Smooth muscle cell (in vitro differentiated cells): ENCODE measurements around the gene C19orf67. TPM values are rescaled to one million over a fixed set of nuclear protein-coding genes. Genes with fewer than 3 reads are reported as not detected.
"Not testable (repeated sequence)": the region's sequence is repeated elsewhere in the genome, so short reads cannot be mapped to it uniquely, and the experiment has no call there.

Source experiments
- DNase-seq: peaks from one replicate; lab custom pipeline; 2025; ENCODE audit not compliant: unreplicated experiment; lab: John Stamatoyannopoulos, UW
- H2AFZ ChIP-seq: fragments of 200-600 bp; sonication (generic); 2 replicates; pipeline ENCODE4 v1.6.0; 2016; ENCODE audit warnings: antibody characterized with exemption, low read depth, mild to moderate bottlenecking
- H3F3A ChIP-seq: fragments of 200-600 bp; sonication (generic); 2 replicates; pipeline ENCODE4 v1.6.0; 2017; ENCODE audit warnings: antibody characterized with exemption, low read depth
- H3K27ac ChIP-seq: fragments of 200-600 bp; sonication (generic); 2 replicates; pipeline ENCODE4 v1.5.1; 2016; ENCODE audit warnings: low read depth, mild to moderate bottlenecking
- H3K27me3 ChIP-seq: fragments of 200-600 bp; sonication (generic); 2 replicates; pipeline ENCODE4 v1.6.1; 2016; ENCODE audit warnings: low read depth, mild to moderate bottlenecking
- H3K36me3 ChIP-seq: fragments of 200-600 bp; sonication (generic); 2 replicates; pipeline ENCODE4 v1.5.1; 2016; ENCODE audit warnings: low read depth
- H3K4me1 ChIP-seq: fragments of 200-600 bp; sonication (generic); 2 replicates; pipeline ENCODE4 v1.5.1; 2016; ENCODE audit warnings: low read depth
- H3K4me2 ChIP-seq: fragments of 200-600 bp; sonication (generic); 2 replicates; pipeline ENCODE4 v1.6.0; 2016; ENCODE audit warnings: mild to moderate bottlenecking
- H3K4me3 ChIP-seq: fragments of 200-600 bp; sonication (generic); 2 replicates; pipeline ENCODE4 v1.5.1; 2016; ENCODE audit warnings: mild to moderate bottlenecking
- H3K79me2 ChIP-seq: fragments of 200-600 bp; sonication (generic); 2 replicates; pipeline ENCODE4 v1.6.0; 2016; ENCODE audit warnings: low read depth, mild to moderate bottlenecking
- H3K9ac ChIP-seq: fragments of 200-600 bp; sonication (generic); 2 replicates; pipeline ENCODE4 v1.6.0; 2016; ENCODE audit warnings: low read depth
- H3K9me3 ChIP-seq: fragments of 200-600 bp; sonication (generic); replicated peaks from 2 replicates; pipeline ENCODE4 v1.5.1; 2016; ENCODE audit warnings: low read depth
- H4K20me1 ChIP-seq: fragments of 200-600 bp; sonication (generic); 2 replicates; pipeline ENCODE4 v1.6.0; 2016; ENCODE audit warnings: low read depth
- WGBS: methylation state at CpG from one replicate; pipeline ENCODE4 v1.1.7; 2016; ENCODE audit warnings: low lambda C conversion rate; 5-methylcytosine and 5-hydroxymethylcytosine counted together
- polyA plus RNA-seq: library from polyadenylated mRNA; unstranded; fragments of >200 nt; fragmentation: Nextera tagmentation; extraction: Ambion mirVana; gene quantifications from 2 replicates; pipeline ENCODE4 v1.2.1, GENCODE V29; 2016
- total RNA-seq: library from RNA; depleted of rRNA; stranded (reverse); fragments of >200 nt; gene quantifications from 2 replicates; pipeline ENCODE4 v1.2.3, GENCODE V29; 2014
- TF ChIP-seq, protein P1 (sequence below): fragments of 200-600 bp; sonication (generic); IDR thresholded peaks from 2 replicates; pipeline ENCODE4 v1.5.1; 2017; ENCODE audit warnings: borderline replicate concordance, mild to moderate bottlenecking, antibody characterized with exemption; ENCODE audit not compliant: insufficient read depth, poor library complexity, severe bottlenecking

The C19orf67 gene
- total and polyA plus RNA-seq, 2 experiments from 2014 or later: 0.49 TPM; not detected in 1

DNA sequence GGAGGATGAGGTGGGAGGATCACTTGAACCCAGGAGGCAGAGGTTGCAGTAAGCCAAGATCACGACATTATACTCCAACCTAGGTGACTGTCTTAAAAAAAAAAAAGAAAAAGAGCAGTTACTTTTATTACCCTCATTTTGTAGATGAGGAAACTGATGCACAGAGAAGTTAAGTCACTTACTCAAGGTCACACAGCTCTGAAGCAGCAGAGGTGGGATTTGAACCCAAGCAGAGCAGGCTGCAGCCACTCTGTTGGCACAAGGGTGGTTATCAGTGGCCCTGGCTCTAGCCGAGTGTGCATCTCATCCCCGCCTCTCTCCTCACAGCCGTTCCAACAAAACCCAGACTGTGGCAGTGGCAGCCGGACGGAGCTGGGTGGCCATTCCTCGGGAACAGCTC lies 46.4 kb downstream of the C19orf67 start:
- no peaks in the 10 kb centered on the region for H3K9me3 ChIP-seq
- no peak overlapping the region for H3K9ac ChIP-seq
- no peaks in the 10 kb centered on the region for H3K27me3 ChIP-seq
- no peaks in the 10 kb centered on the region for H3K79me2 ChIP-seq
- no peak overlapping the region for H3K4me3 ChIP-seq
- H3K4me2 ChIP-seq: no peak overlapping the region
- H3K4me1 ChIP-seq: no peaks in the 10 kb centered on the region
- no peaks in the 10 kb centered on the region for H3F3A ChIP-seq
- TF ChIP-seq, protein P1, sequence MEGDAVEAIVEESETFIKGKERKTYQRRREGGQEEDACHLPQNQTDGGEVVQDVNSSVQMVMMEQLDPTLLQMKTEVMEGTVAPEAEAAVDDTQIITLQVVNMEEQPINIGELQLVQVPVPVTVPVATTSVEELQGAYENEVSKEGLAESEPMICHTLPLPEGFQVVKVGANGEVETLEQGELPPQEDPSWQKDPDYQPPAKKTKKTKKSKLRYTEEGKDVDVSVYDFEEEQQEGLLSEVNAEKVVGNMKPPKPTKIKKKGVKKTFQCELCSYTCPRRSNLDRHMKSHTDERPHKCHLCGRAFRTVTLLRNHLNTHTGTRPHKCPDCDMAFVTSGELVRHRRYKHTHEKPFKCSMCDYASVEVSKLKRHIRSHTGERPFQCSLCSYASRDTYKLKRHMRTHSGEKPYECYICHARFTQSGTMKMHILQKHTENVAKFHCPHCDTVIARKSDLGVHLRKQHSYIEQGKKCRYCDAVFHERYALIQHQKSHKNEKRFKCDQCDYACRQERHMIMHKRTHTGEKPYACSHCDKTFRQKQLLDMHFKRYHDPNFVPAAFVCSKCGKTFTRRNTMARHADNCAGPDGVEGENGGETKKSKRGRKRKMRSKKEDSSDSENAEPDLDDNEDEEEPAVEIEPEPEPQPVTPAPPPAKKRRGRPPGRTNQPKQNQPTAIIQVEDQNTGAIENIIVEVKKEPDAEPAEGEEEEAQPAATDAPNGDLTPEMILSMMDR: no peak
- no peaks in the 10 kb centered on the region for H4K20me1 ChIP-seq
- no peak for DNase-seq
- no peak overlapping the region for H2AFZ ChIP-seq
- 79% methylated on average over 6 of the region's 7 CpGs for WGBS
- H3K36me3 ChIP-seq: no peaks in the 10 kb centered on the region
- H3K27ac ChIP-seq: no peak overlapping the region

DNA sequence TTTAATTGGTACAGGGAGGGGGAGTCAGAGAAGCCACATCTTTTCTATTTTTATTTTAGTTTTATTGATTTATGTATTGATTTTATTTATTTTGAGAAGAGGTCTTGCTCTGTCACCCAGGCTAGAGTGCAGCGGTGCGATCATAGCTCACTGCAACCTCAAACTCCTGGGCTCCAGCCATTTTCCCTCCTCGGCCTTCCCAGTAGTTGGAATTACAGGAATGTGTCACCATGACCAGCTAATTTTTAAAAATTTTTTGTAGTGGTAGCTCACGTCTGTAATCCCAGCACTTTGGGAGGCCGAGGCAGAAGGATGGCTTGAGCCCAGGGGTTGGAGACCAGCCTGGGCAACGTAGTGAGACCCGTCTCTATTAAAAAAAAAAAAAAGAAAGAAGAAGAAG lies 49.9 kb downstream of the C19orf67 start:
- Histone ChIP-seq H4K20me1 (no peaks in the 10 kb centered on the region), H2AFZ (no peak overlapping the region), H3K36me3 (no peaks in the 10 kb centered on the region), H3K9me3 (no peaks in the 10 kb centered on the region), H3K9ac (no peak overlapping the region), H3K27ac (no peak overlapping the region), H3K4me1 (peaks cover 9% of the 10 kb centered on the region), H3K27me3 (no peaks in the 10 kb centered on the region), H3F3A (no peaks in the 10 kb centered on the region), H3K4me2 (no peak overlapping the region), H3K79me2 (no peaks in the 10 kb centered on the region), H3K4me3 (no peak overlapping the region)
- 72% methylated on average over 7 of the region's 7 CpGs for WGBS
- TF ChIP-seq, protein P1: no peak
- no peak for DNase-seq

GRCh38 chr19:14035159-14035558 lies 50.4 kb downstream of the C19orf67 start:
- not testable (repeated sequence) for H4K20me1 ChIP-seq, H3K27ac ChIP-seq, H3K4me1 ChIP-seq, H3K36me3 ChIP-seq, H3K4me3 ChIP-seq, H3K9me3 ChIP-seq, DNase-seq, H3K27me3 ChIP-seq, H3K79me2 ChIP-seq, H3K9ac ChIP-seq, H3F3A ChIP-seq, H2AFZ ChIP-seq, H3K4me2 ChIP-seq
- 92% methylated on average over 12 of the region's 12 CpGs for WGBS

DNA sequence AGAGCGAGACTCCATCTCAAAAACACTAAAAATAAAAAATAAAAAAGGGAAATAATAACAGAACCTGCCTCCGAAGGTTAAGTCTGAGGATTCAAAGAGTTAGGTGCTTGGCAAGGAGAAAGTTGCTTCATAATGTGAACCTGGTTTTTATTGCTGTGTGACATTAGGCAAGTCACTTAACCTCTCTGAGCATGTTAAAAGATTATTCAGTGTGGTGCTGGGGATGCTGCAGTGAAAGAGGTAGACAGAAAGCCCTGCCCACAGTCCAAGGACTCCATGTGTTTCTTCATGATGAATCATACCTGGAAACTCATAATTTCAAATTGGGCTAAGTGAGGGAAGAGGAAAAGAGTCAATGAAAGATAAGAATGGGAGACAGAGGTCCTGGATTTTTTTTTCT lies 51.6 kb downstream of the C19orf67 start:
- H3K9ac ChIP-seq: no peak overlapping the region

More for the DNA sequence above, 51.6 kb downstream of the C19orf67 start:
- no peak overlapping the region for H3K27ac ChIP-seq
- H3K4me3 ChIP-seq: no peak overlapping the region
- no peak for DNase-seq
- H3K4me1 ChIP-seq: peaks cover 9% of the 10 kb centered on the region
- no peaks in the 10 kb centered on the region for H4K20me1 ChIP-seq
- TF ChIP-seq, protein P1: no peak
- no peaks in the 10 kb centered on the region for H3F3A ChIP-seq
- H2AFZ ChIP-seq: no peak overlapping the region
- H3K27me3 ChIP-seq: no peaks in the 10 kb centered on the region
- no peaks in the 10 kb centered on the region for H3K36me3 ChIP-seq
- H3K9me3 ChIP-seq: no peaks in the 10 kb centered on the region
- WGBS: 98% methylated on average over 2 of the region's 2 CpGs
- no peaks in the 10 kb centered on the region for H3K79me2 ChIP-seq
- no peak overlapping the region for H3K4me2 ChIP-seq
